HCT116 (cell line): ENCODE measurements around the gene NR6A1. TPM values are rescaled to one million over a fixed set of nuclear protein-coding genes. Genes with fewer than 3 reads are reported as not detected.

Source experiments
- ATAC-seq: fragments of 200-7000 bp; cut with Tn5 transposase; 2 replicates; pipeline ENCODE4 v1.9.1; 2020; ENCODE audit warnings: mild to moderate bottlenecking, moderate library complexity
- BruUV-seq: library from RNA; stranded (reverse); fragments of 400-500 nt; replicated peaks from 2 replicates; lab custom pipeline; 2021; lab: Mats Ljungman, UMichigan
- CTCF ChIA-PET: fragments of 300-600 bp; sonication (Branson Sonifier 250); formaldehyde crosslinking; loops from one replicate; lab custom pipeline; 2021; ENCODE audit warnings: antibody characterized with exemption; lab: Charles Lee
- POLR2A ChIA-PET: fragments of 300-600, 350-600 bp; sonication (Branson Sonifier 250); formaldehyde crosslinking; loops from one replicate; lab custom pipeline; 2021; ENCODE audit warnings: antibody characterized with exemption; lab: Charles Lee
- RAD21 ChIA-PET, 2 experiments: fragments of 300-600 bp; sonication (Branson Sonifier 250); formaldehyde crosslinking; loops; one replicate each; lab custom pipeline; 2023; ENCODE audit warnings: low total read pairs in 2 of 2; ENCODE audit not compliant: uncharacterized antibody in 2 of 2, unreplicated experiment in 2 of 2, low non-redundant PET in 1 of 2; lab: Charles Lee
- DNase-seq: peaks from one replicate; pipeline ENCODE4 v3.0.0-alpha.2; 2010; ENCODE audit warnings: low read depth, low spot score
- H2AFZ ChIP-seq: fragments of 200-600 bp; shearing (Covaris generic), sonication (generic); 2 replicates; pipeline ENCODE4 v1.6.1; 2017; ENCODE audit warnings: low read depth, mixed run types, mixed read lengths, antibody characterized with exemption, low read length; ENCODE audit not compliant: poor library complexity, severe bottlenecking
- H3K27ac ChIP-seq: 2 replicates; pipeline ENCODE4 v1.5.1; 2012; ENCODE audit warnings: low read depth, low read length
- H3K27me3 ChIP-seq: fragments of 200-600 bp; sonication (generic); 2 replicates; pipeline ENCODE4 v1.6.1; 2016; ENCODE audit warnings: mixed run types, low read length, mixed read lengths; ENCODE audit not compliant: insufficient read depth
- H3K36me3 ChIP-seq, 2 experiments: fragments of 200-500 bp in 1 of 2; fragments of 200-600 bp in 1 of 2; sonication (Bioruptor generic) in 1 of 2; sonication (generic) in 1 of 2; 2 replicates each; pipeline versions ENCODE4 v1.5.1 to v1.6.1; 2014 to 2016; ENCODE audit warnings: low read length in 2 of 2, inconsistent platforms in 1 of 2, mixed read lengths in 1 of 2, mixed run types in 1 of 2; ENCODE audit not compliant: insufficient read depth in 2 of 2, control insufficient read depth in 1 of 2
- H3K4me1 ChIP-seq, 2 experiments: fragments of 200-600 bp in 1 of 2; sonication (generic) in 1 of 2; 2 replicates each; pipeline versions ENCODE4 v1.5.1 to v1.6.1; 2012 to 2017; ENCODE audit warnings: low read length in 2 of 2, inconsistent platforms in 1 of 2, mild to moderate bottlenecking in 1 of 2, mixed read lengths in 1 of 2, mixed run types in 1 of 2, moderate library complexity in 1 of 2; ENCODE audit not compliant: insufficient read depth in 2 of 2, control insufficient read depth in 1 of 2
- H3K4me2 ChIP-seq: fragments of 200-600 bp; sonication (generic); 2 replicates; pipeline ENCODE4 v1.6.1; 2017; ENCODE audit warnings: mixed run types, low read length, mixed read lengths
- H3K4me3 ChIP-seq, 2 experiments: fragments of 200-600 bp in 1 of 2; sonication (generic) in 1 of 2; replicated peaks in 1 of 2; 2 replicates each; pipeline ENCODE4 v1.5.1; 2011 to 2016; ENCODE audit warnings: low read length in 2 of 2, control low read depth in 1 of 2, low read depth in 1 of 2, mild to moderate bottlenecking in 1 of 2, mixed read lengths in 1 of 2, mixed run types in 1 of 2
- H3K79me2 ChIP-seq: fragments of 200-600 bp; sonication (generic); 2 replicates; pipeline ENCODE4 v1.6.1; 2017; ENCODE audit warnings: mild to moderate bottlenecking, mixed run types, low read length, moderate library complexity, mixed read lengths; ENCODE audit not compliant: insufficient read depth
- H3K9ac ChIP-seq: fragments of 200-600 bp; sonication (generic); 2 replicates; pipeline ENCODE4 v1.6.1; 2016; ENCODE audit warnings: low read length, mixed read lengths
- H3K9me2 ChIP-seq: fragments of 200-600 bp; sonication (generic), shearing (Covaris generic); 2 replicates; pipeline ENCODE4 v1.6.1; 2017; ENCODE audit warnings: mixed run types, mild to moderate bottlenecking, moderate library complexity; ENCODE audit not compliant: insufficient read depth
- H3K9me3 ChIP-seq, 2 experiments: fragments of 200-500 bp in 1 of 2; fragments of 200-600 bp in 1 of 2; sonication (Bioruptor generic) in 1 of 2; sonication (generic) in 1 of 2; 2 replicates each; pipeline ENCODE4 v1.6.1; 2014 to 2017; ENCODE audit warnings: low read length in 2 of 2, mixed read lengths in 2 of 2, inconsistent platforms in 1 of 2, low read depth in 1 of 2, mild to moderate bottlenecking in 1 of 2, mixed run types in 1 of 2, moderate library complexity in 1 of 2; ENCODE audit not compliant: control insufficient read depth in 1 of 2, insufficient read depth in 1 of 2
- H4K20me1 ChIP-seq: fragments of 200-600 bp; sonication (generic), shearing (Covaris generic); 2 replicates; pipeline ENCODE4 v1.6.1; 2017; ENCODE audit warnings: mixed run types, mild to moderate bottlenecking, moderate library complexity; ENCODE audit not compliant: insufficient read depth
- CEBPB ChIP-seq: IDR thresholded peaks from 2 replicates; pipeline ENCODE4 v1.6.1; 2012; ENCODE audit warnings: low read depth
- POLR2A ChIP-seq: IDR thresholded peaks from 2 replicates; pipeline ENCODE4 v1.7.0; 2011; ENCODE audit warnings: borderline replicate concordance; ENCODE audit not compliant: insufficient read depth, insufficient read length; ENCODE audit errors: extremely low read depth
- POLR2AphosphoS5 ChIP-seq: IDR thresholded peaks from 2 replicates; pipeline ENCODE4 v1.6.1; 2011; ENCODE audit warnings: mild to moderate bottlenecking, low read depth, low read length, moderate library complexity
- RAD21 ChIP-seq: IDR thresholded peaks from 2 replicates; pipeline ENCODE4 v1.6.1; 2012; ENCODE audit warnings: low read depth, mild to moderate bottlenecking
- TCF7L2 ChIP-seq: IDR thresholded peaks from 2 replicates; pipeline ENCODE4 v1.7.0; 2011; ENCODE audit warnings: borderline replicate concordance, inconsistent platforms; ENCODE audit not compliant: insufficient read depth, insufficient read length; ENCODE audit errors: extremely low read depth
- YY1 ChIP-seq: IDR thresholded peaks from 2 replicates; pipeline ENCODE4 v1.6.1; 2011; ENCODE audit warnings: low read length, low read depth, moderate library complexity, mild to moderate bottlenecking; ENCODE audit not compliant: insufficient replicate concordance; ENCODE audit errors: extremely low read depth
- intact Hi-C: fragments of 100-400 bp; cut with micrococcal nuclease; formaldehyde crosslinking; loops from 2 replicates; pipeline ENCODE4 v1.10.0; 2022
- total RNA-seq: library from RNA; stranded (reverse); gene quantifications from one replicate; pipeline ENCODE4 v1.2.1, GENCODE V29; 2021; ENCODE audit not compliant: unreplicated experiment

Gene NR6A1
- total RNA-seq, 1 experiment from 2014 or later = 9.9 TPM

DNA sequence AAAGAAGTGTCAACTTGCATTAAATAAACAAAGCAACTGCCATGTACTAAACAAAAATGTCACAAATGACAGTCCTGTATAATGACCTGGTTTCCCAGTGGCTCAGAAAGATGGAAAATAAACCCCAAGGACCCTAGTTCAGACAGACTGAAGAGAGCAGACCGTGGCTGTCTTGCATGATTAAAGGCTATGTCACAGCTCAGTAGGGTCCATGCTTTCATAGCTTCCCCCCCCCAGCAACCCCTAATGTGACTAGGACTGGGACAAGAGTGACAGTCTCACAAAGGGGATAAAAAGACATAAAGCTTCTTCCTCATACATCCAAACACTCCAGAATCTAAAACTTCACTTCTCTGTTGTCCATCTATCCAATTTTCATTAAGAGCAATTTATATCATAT, 113.6 kb downstream of the NR6A1 start:
- Histone ChIP-seq H3K27me3 (no peaks in the 10 kb centered on the region), H3K36me3 (no peaks in the 10 kb centered on the region), H3K27ac (peak overlapping the region; percentile 69; the same call in 1 of the 2 replicates), H3K9me3 (no peaks in the 10 kb centered on the region), H3K4me3 (peak overlapping the region in 1 of 2 experiments; percentile 62; a peak in 1 of 4 replicates), H3K9ac (peak overlapping the region; percentile 72)
- no peak for DNase-seq
- BruUV-seq = no TSS peak
- TF ChIP-seq POLR2AphosphoS5 = no peak
- TF ChIP-seq, all 23 proteins: peak for 0
- no peak for ATAC-seq
- no peaks in the 10 kb centered on the region for H4K20me1 ChIP-seq
- peaks cover 38% of the 10 kb centered on the region for H3K79me2 ChIP-seq
- H3K4me1 ChIP-seq = peaks cover 22 to 46% of the 10 kb centered on the region in 2 experiments
- POLR2A ChIA-PET = interaction anchor here (1.3 to 2.9 kb wide), 2 partner anchors 11 to 18 kb away, joined by 4 to 12 read pairs; no protein-coding TSS in a partner anchor
- intact Hi-C loops = no loop called here
- no peak overlapping the region for H2AFZ ChIP-seq
- RAD21 ChIA-PET = no interaction called here
- no peaks in the 10 kb centered on the region for H3K9me2 ChIP-seq
- CTCF ChIA-PET = no interaction called here
- H3K4me2 ChIP-seq = peak overlapping the region; percentile 91

DNA sequence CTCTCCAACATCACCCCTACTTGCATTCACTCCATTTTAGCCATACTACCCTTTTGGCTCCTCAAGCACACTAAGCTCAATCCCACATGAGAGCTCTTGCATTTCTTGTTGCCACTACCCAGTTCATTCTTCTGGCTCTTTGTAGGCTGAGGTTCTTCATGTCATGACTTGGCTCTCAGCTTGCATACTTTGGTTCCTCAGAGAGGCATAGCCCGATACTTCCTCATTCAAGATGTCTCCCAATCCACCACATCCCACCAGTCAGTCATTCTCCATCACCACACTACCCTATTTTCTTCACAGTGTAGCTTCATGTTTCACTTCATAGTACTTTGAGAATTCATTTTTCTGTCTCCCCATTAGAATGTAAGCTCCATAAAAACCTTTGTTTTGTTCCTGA, 116.7 kb downstream of the NR6A1 start:
- CTCF ChIA-PET = interaction anchor here (0.8 to 1.0 kb wide), 2 partner anchors 37 to 57 kb away, joined by 3 to 4 read pairs; no protein-coding TSS in a partner anchor
- intact Hi-C loops = no loop called here

More for the DNA sequence above, 116.7 kb downstream of the NR6A1 start:
- H3K9ac ChIP-seq = no peak overlapping the region
- peaks cover 27% of the 10 kb centered on the region for H3K79me2 ChIP-seq
- no peaks in the 10 kb centered on the region for H4K20me1 ChIP-seq
- RAD21 ChIA-PET = no interaction called here
- no peak for TF ChIP-seq YY1
- no peak for TF ChIP-seq CEBPB
- TF ChIP-seq TCF7L2 = no peak
- no peak for TF ChIP-seq RAD21
- TF ChIP-seq POLR2A = no peak
- ATAC-seq = no peak
- no peaks in the 10 kb centered on the region for H3K36me3 ChIP-seq
- no TSS peak for BruUV-seq
- H3K4me1 ChIP-seq = peaks cover 22 to 46% of the 10 kb centered on the region in 2 experiments
- H3K9me2 ChIP-seq = no peaks in the 10 kb centered on the region
- no peak for DNase-seq
- POLR2A ChIA-PET = interaction anchor here (0.7 kb wide), 1 partner anchor 99 kb away, joined by 4 read pairs; no protein-coding TSS in a partner anchor
- H3K27me3 ChIP-seq = no peaks in the 10 kb centered on the region
- H3K4me2 ChIP-seq = no peak overlapping the region
- H2AFZ ChIP-seq = no peak overlapping the region
- H3K4me3 ChIP-seq = no peak overlapping the region
- H3K9me3 ChIP-seq = no peaks in the 10 kb centered on the region
- no peak overlapping the region for H3K27ac ChIP-seq
